RWPE2 (cell line): Measurements from ENCODE around the gene TNS4.

Source experiments
- ATAC-seq: fragments of 200-7000 bp; cut with Tn5 transposase; 3 replicates; pipeline ENCODE4 v1.9.1; 2021; ENCODE audit warnings: low read depth
- DNase-seq: peaks from one replicate; pipeline ENCODE4 v3.0.0-alpha.2; 2020; ENCODE audit warnings: low spot score
- H3K27ac ChIP-seq: fragments of 450-650 bp; 2 replicates; pipeline ENCODE4 v1.5.1; 2017; ENCODE audit warnings: mild to moderate bottlenecking; ENCODE audit not compliant: poor library complexity, severe bottlenecking
- H3K27me3 ChIP-seq: fragments of 250-450 bp; sonication (Bioruptor Pico); 2 replicates; pipeline ENCODE4 v1.5.1; 2021; ENCODE audit warnings: mild to moderate bottlenecking, moderate library complexity; ENCODE audit not compliant: insufficient read depth, poor library complexity, severe bottlenecking
- H3K36me3 ChIP-seq: fragments of 250-450 bp; sonication (Bioruptor Pico); 2 replicates; pipeline ENCODE4 v1.5.1; 2020; ENCODE audit warnings: low read depth, mild to moderate bottlenecking, moderate library complexity
- H3K4me1 ChIP-seq: fragments of 250-450 bp; sonication (Bioruptor Pico); 2 replicates; pipeline ENCODE4 v1.5.1; 2021; ENCODE audit warnings: mild to moderate bottlenecking, moderate library complexity; ENCODE audit not compliant: insufficient read depth, poor library complexity, severe bottlenecking
- H3K4me3 ChIP-seq: fragments of 250-450 bp; sonication (Bioruptor Pico); 2 replicates; pipeline ENCODE4 v1.5.1; 2021; ENCODE audit warnings: mild to moderate bottlenecking, moderate library complexity; ENCODE audit not compliant: severe bottlenecking
- H3K9me3 ChIP-seq: fragments of 250-450 bp; sonication (Bioruptor Pico); 2 replicates; pipeline ENCODE4 v1.5.1; 2021; ENCODE audit warnings: mild to moderate bottlenecking, moderate library complexity; ENCODE audit not compliant: severe bottlenecking
- CTCF ChIP-seq: fragments of 450-650 bp; IDR thresholded peaks from one replicate; pipeline ENCODE4 v1.5.1; 2017; ENCODE audit warnings: mild to moderate bottlenecking, moderate library complexity; ENCODE audit not compliant: poor library complexity, severe bottlenecking

The TNS4 gene

GRCh38 chr17:40479754-40480480, 21.5 kb downstream of the TNS4 start:
- H3K27ac ChIP-seq, result peak overlapping the region; percentile 100
- DNase-seq, result no peak

GRCh38 chr17:40478486-40478885, 22.9 kb downstream of the TNS4 start:
- Histone ChIP-seq H3K4me3 (no peak overlapping the region), H3K27me3 (no peaks in the 10 kb centered on the region), H3K4me1 (peaks cover under 1% of the 10 kb centered on the region), H3K27ac (peak overlapping the region; percentile 100), H3K36me3 (peaks cover 68% of the 10 kb centered on the region), H3K9me3 (no peaks in the 10 kb centered on the region)
- ATAC-seq, result no peak
- DNase-seq, result no peak
- no peak for TF ChIP-seq CTCF

More at GRCh38 chr17:40479754-40480480, 21.5 kb downstream of the TNS4 start:
- Histone ChIP-seq H3K36me3 (peaks cover 82% of the 10 kb centered on the region), H3K4me3 (no peak overlapping the region), H3K4me1 (peaks cover 13% of the 10 kb centered on the region), H3K9me3 (no peaks in the 10 kb centered on the region), H3K27me3 (no peaks in the 10 kb centered on the region)
- no peak for ATAC-seq
- TF ChIP-seq CTCF, result no peak

- no peak for ATAC-seq
- Histone ChIP-seq H3K27me3 (no peaks in the 10 kb centered on the region), H3K36me3 (peaks cover 61% of the 10 kb centered on the region), H3K9me3 (no peaks in the 10 kb centered on the region), H3K4me1 (no peaks in the 10 kb centered on the region), H3K4me3 (no peak overlapping the region), H3K27ac (peak overlapping the region; percentile 100)
- TF ChIP-seq CTCF, result no peak
- no peak for DNase-seq
Observed at GRCh38 chr17:40477796-40478195, 23.6 kb downstream of the TNS4 start.

- no peak overlapping the region for H3K4me3 ChIP-seq
- H3K9me3 ChIP-seq, result no peaks in the 10 kb centered on the region
- H3K27ac ChIP-seq, result peak overlapping the region; percentile 100
- H3K27me3 ChIP-seq, result no peaks in the 10 kb centered on the region
- ATAC-seq (peak; percentile 0; the same call in 2 of the 3 replicates), DNase-seq (no peak)
- peaks cover 37% of the 10 kb centered on the region for H3K36me3 ChIP-seq
- no peak for TF ChIP-seq CTCF
- H3K4me1 ChIP-seq, result peaks cover 10% of the 10 kb centered on the region
Observed at GRCh38 chr17:40475234-40475908, 26.1 kb downstream of the TNS4 start.
